Colonic mucosa (tissue), 4 donors: Measurements from ENCODE around the gene HIPK3. TPM values are rescaled to one million over a fixed set of nuclear protein-coding genes. Genes with fewer than 3 reads are reported as not detected.
"Not testable (repeated sequence)": the region's sequence is repeated elsewhere in the genome, so short reads cannot be mapped to it uniquely, and the experiment has no call there.

Experiments
- DNase-seq: peaks from one replicate; pipeline ENCODE4 v3.0.0-alpha.2; 2020
- H3K27ac ChIP-seq: fragments of 200-600 bp; one replicate; pipeline ENCODE4 v1.8.0; 2021
- H3K27me3 ChIP-seq: fragments of 200-600 bp; one replicate; pipeline ENCODE4 v1.8.0; 2021
- H3K36me3 ChIP-seq: fragments of 200-600 bp; one replicate; pipeline ENCODE4 v1.8.0; 2021
- H3K4me1 ChIP-seq: fragments of 200-600 bp; one replicate; pipeline ENCODE4 v1.8.0; 2021; ENCODE audit warnings: mild to moderate bottlenecking
- H3K4me3 ChIP-seq: fragments of 200-600 bp; one replicate; pipeline ENCODE4 v1.8.0; 2021
- H3K9ac ChIP-seq, 2 donors: one replicate each; pipeline ENCODE4 v1.7.0; 2013; ENCODE audit warnings: control low read depth in 2 of 2, low read depth in 2 of 2, low read length in 2 of 2
- H3K9me3 ChIP-seq: fragments of 200-600 bp; one replicate; pipeline ENCODE4 v1.8.0; 2021
- CTCF ChIP-seq: fragments of 200-600 bp; IDR thresholded peaks from one replicate; pipeline ENCODE4 v1.8.0; 2022; ENCODE audit warnings: antibody characterized with exemption, mild to moderate bottlenecking
- intact Hi-C: fragments of 100-400 bp; cut with DNase I; formaldehyde crosslinking; loops from one replicate; pipeline ENCODE4 v1.14.1; 2022
- total RNA-seq, 2 donors: library from RNA; stranded (reverse); fragmentation: NEBNext Ultra II Directional in 1 of 2; extraction: Animal tissue kit (Norgen Biotek cat#: 25700) in 1 of 2; gene quantifications; one replicate each; pipeline ENCODE4 v1.2.1, GENCODE V29; 2021
- donor health status: healthy.
- donor health status: DM: no; HTN: no; CAD: no.
- donor health status: DM: no; HTN: no; CAD: no.

The HIPK3 gene
- total RNA-seq, 2 donors from 2014 or later = 48.1 to 96.3 TPM

- no peak overlapping the region for H3K9ac ChIP-seq
- H3K4me3 ChIP-seq = no peak overlapping the region
- intact Hi-C loops = no loop called here
- no peak for TF ChIP-seq CTCF
- no peaks in the 10 kb centered on the region for H3K36me3 ChIP-seq
- no peaks in the 10 kb centered on the region for H3K27me3 ChIP-seq
- H3K9me3 ChIP-seq = no peaks in the 10 kb centered on the region
- H3K4me1 ChIP-seq = no peaks in the 10 kb centered on the region
- DNase-seq = no peak
- H3K27ac ChIP-seq = no peak overlapping the region
Observed at GRCh38 chr11:33234397-33235190, 22.6 kb upstream of the HIPK3 start.

GRCh38 chr11:33237039-33237597 lies 20.1 kb upstream of the HIPK3 start:
- DNase-seq = peak; percentile 26
- H3K9ac ChIP-seq = no peak overlapping the region
- no peaks in the 10 kb centered on the region for H3K36me3 ChIP-seq
- TF ChIP-seq CTCF = no peak
- no peak overlapping the region for H3K27ac ChIP-seq
- H3K27me3 ChIP-seq = no peaks in the 10 kb centered on the region
- H3K4me1 ChIP-seq = no peaks in the 10 kb centered on the region
- intact Hi-C loops = no loop called here
- H3K9me3 ChIP-seq = no peaks in the 10 kb centered on the region
- no peak overlapping the region for H3K4me3 ChIP-seq

- no peaks in the 10 kb centered on the region for H3K9me3 ChIP-seq
- no peak overlapping the region for H3K27ac ChIP-seq
- no peak overlapping the region for H3K4me3 ChIP-seq
- H3K9ac ChIP-seq = no peak overlapping the region
- intact Hi-C loops = no loop called here
- DNase-seq = no peak
- H3K4me1 ChIP-seq = no peaks in the 10 kb centered on the region
- H3K27me3 ChIP-seq = no peaks in the 10 kb centered on the region
- no peak for TF ChIP-seq CTCF
- H3K36me3 ChIP-seq = no peaks in the 10 kb centered on the region
Observed at GRCh38 chr11:33242575-33242974, 14.6 kb upstream of the HIPK3 start.

GRCh38 chr11:33243654-33244053 lies 13.5 kb upstream of the HIPK3 start:
- H3K9me3 ChIP-seq, H3K4me1 ChIP-seq, H3K27ac ChIP-seq, intact Hi-C loops, H3K9ac ChIP-seq, H3K27me3 ChIP-seq, H3K4me3 ChIP-seq, H3K36me3 ChIP-seq, DNase-seq: not testable (repeated sequence)

- Histone ChIP-seq H3K36me3 (no peaks in the 10 kb centered on the region), H3K27ac (no peak overlapping the region), H3K9ac (no peak overlapping the region), H3K4me1 (no peaks in the 10 kb centered on the region), H3K9me3 (no peaks in the 10 kb centered on the region), H3K4me3 (no peak overlapping the region), H3K27me3 (no peaks in the 10 kb centered on the region)
- TF ChIP-seq CTCF = no peak
- intact Hi-C loops = no loop called here
- peak; percentile 25 for DNase-seq
Observed at GRCh38 chr11:33248416-33248971, 8.7 kb upstream of the HIPK3 start.
